Urothelium cell line (cell line): ENCODE results near the gene C12orf75.
A peak's percentile ranks its signal among the peaks of the same experiment; 100 is the strongest.
"Not testable (repeated sequence)": the region's sequence is repeated elsewhere in the genome, so short reads cannot be mapped to it uniquely, and the experiment has no call there.

Experiments used
- DNase-seq: peaks from one replicate; pipeline ENCODE4 v3.0.0; 2011; ENCODE audit warnings: low spot score, mixed read lengths
- FAIRE-seq: peaks from 2 replicates; lab custom pipeline; 2011; peaks lifted over from hg19 to GRCh38; lab: Jason Lieb, UNC

The C12orf75 gene

GRCh38 chr12:105330283-105330930, at the start of gene C12orf75:
Gene C12orf75 (plus strand): TSS chr12:105330691. CDS start chr12:105330892, 201 bp downstream.
- DNase-seq (peak; percentile 91), FAIRE-seq (no peak)

- DNase-seq (no peak), FAIRE-seq (no peak)
Measured at GRCh38 chr12:105280966-105281693, 49.4 kb upstream of the C12orf75 start.

- FAIRE-seq (no peak), DNase-seq (no peak)
Measured at GRCh38 chr12:105281694-105282049, 48.8 kb upstream of the C12orf75 start.

- FAIRE-seq (no peak), DNase-seq (no peak)
Measured at GRCh38 chr12:105285378-105285777, 45.1 kb upstream of the C12orf75 start.

GRCh38 chr12:105287408-105287807, 43.1 kb upstream of the C12orf75 start:
- FAIRE-seq (no peak), DNase-seq (no peak)

GRCh38 chr12:105288311-105288996, 42.0 kb upstream of the C12orf75 start:
- DNase-seq (no peak), FAIRE-seq (no peak)

GRCh38 chr12:105289114-105289904, 41.2 kb upstream of the C12orf75 start:
- DNase-seq (no peak), FAIRE-seq (no peak)

GRCh38 chr12:105291531-105291930, 39.0 kb upstream of the C12orf75 start:
- no peak for DNase-seq
- FAIRE-seq = no peak

- FAIRE-seq (no peak), DNase-seq (no peak)
Measured at GRCh38 chr12:105292705-105293104, 37.8 kb upstream of the C12orf75 start.

- no peak for DNase-seq
- no peak for FAIRE-seq
Measured at GRCh38 chr12:105293187-105293586, 37.3 kb upstream of the C12orf75 start.

GRCh38 chr12:105294161-105294560, 36.3 kb upstream of the C12orf75 start:
- no peak for FAIRE-seq
- DNase-seq = no peak

GRCh38 chr12:105294886-105295479, 35.5 kb upstream of the C12orf75 start:
- DNase-seq (no peak), FAIRE-seq (no peak)

- DNase-seq (no peak), FAIRE-seq (no peak)
Measured at GRCh38 chr12:105296116-105297089, 34.1 kb upstream of the C12orf75 start.

GRCh38 chr12:105300883-105301282, 29.6 kb upstream of the C12orf75 start:
- FAIRE-seq = no peak
- no peak for DNase-seq

GRCh38 chr12:105301696-105302095, 28.8 kb upstream of the C12orf75 start:
- FAIRE-seq (no peak), DNase-seq (no peak)

- DNase-seq, FAIRE-seq: not testable (repeated sequence)
Measured at GRCh38 chr12:105302986-105303385, 27.5 kb upstream of the C12orf75 start.

GRCh38 chr12:105304626-105305025, 25.9 kb upstream of the C12orf75 start:
- FAIRE-seq, DNase-seq: not testable (repeated sequence)

GRCh38 chr12:105307601-105308314, 22.7 kb upstream of the C12orf75 start:
- not testable (repeated sequence) for DNase-seq, FAIRE-seq

- FAIRE-seq, DNase-seq: not testable (repeated sequence)
Measured at GRCh38 chr12:105308839-105309238, 21.7 kb upstream of the C12orf75 start.
